ENCODE measurements around the gene NR6A1.

- TF ChIP-seq POLR2A (IDR thresholded peaks at IDR 0.05) (no peak), CTCF (IDR thresholded peaks at IDR 0.05) (no peak)
These were observed 194.4 kb downstream of the NR6A1 start for GRCh38 chr9:124576751-124577150.
